Breast epithelium (tissue), 3 donors: ENCODE measurements around the gene IMPG2.

Source experiments
- POLR2A ChIP-seq: fragments of 450-650 bp; IDR thresholded peaks from one replicate; pipeline ENCODE4 v1.6.1; 2016; ENCODE audit warnings: antibody characterized with exemption, mild to moderate bottlenecking, moderate library complexity
- POLR2AphosphoS5 ChIP-seq, 3 donors: sonication (generic); formaldehyde crosslinking; IDR thresholded peaks; one replicate each; pipeline ENCODE4 v1.6.1; 2017; ENCODE audit warnings: antibody characterized with exemption in 3 of 3
- TF ChIP-seq, protein P1 (sequence below), 3 donors: fragments of 450-650 bp; IDR thresholded peaks; one replicate each; pipeline ENCODE4 v1.5.1; 2016 to 2017; ENCODE audit warnings: antibody characterized with exemption in 3 of 3, mild to moderate bottlenecking in 3 of 3, moderate library complexity in 3 of 3

DNA sequence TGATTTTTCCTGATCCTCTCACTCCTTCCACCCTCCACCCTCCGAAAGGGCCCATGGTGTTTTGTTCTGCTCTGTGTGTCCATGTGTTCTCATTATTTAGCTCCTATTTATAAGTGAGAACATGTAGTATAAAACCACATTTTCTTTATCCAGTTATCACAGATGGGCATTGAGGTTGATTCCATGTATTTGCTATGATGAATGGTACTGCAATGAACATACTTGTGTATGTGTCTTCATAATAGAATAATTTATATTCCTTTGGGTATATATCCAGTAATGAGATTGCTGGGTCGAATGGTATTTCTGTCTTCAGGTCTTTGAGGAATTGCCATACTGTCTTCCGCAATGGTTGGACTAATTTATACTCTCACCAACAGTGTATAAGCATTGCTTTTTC, 126.0 kb downstream of the IMPG2 start:
- TF ChIP-seq, protein P1, sequence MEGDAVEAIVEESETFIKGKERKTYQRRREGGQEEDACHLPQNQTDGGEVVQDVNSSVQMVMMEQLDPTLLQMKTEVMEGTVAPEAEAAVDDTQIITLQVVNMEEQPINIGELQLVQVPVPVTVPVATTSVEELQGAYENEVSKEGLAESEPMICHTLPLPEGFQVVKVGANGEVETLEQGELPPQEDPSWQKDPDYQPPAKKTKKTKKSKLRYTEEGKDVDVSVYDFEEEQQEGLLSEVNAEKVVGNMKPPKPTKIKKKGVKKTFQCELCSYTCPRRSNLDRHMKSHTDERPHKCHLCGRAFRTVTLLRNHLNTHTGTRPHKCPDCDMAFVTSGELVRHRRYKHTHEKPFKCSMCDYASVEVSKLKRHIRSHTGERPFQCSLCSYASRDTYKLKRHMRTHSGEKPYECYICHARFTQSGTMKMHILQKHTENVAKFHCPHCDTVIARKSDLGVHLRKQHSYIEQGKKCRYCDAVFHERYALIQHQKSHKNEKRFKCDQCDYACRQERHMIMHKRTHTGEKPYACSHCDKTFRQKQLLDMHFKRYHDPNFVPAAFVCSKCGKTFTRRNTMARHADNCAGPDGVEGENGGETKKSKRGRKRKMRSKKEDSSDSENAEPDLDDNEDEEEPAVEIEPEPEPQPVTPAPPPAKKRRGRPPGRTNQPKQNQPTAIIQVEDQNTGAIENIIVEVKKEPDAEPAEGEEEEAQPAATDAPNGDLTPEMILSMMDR (IDR thresholded peaks at IDR 0.05) = no peak
- TF ChIP-seq POLR2A (no peak), POLR2AphosphoS5 (IDR thresholded peaks at IDR 0.05) (no peak)
